Fibroblast of skin of right biceps (primary cell): Measurements from ENCODE around the gene UST.

Experiments
- DNase-seq: peaks from one replicate; pipeline ENCODE4 v3.0.0-alpha.2; 2013

Gene UST

GRCh38 chr6:148814082-148814790 is 67.4 kb downstream of the UST start:
- no peak for DNase-seq

GRCh38 chr6:148814869-148815268 is 68.0 kb downstream of the UST start:
- no peak for DNase-seq

- no peak for DNase-seq
Observed at GRCh38 chr6:148816117-148816516, 69.3 kb downstream of the UST start.

- DNase-seq = no peak
Observed at GRCh38 chr6:148817689-148818088, 70.9 kb downstream of the UST start.

GRCh38 chr6:148818939-148819575 is 72.2 kb downstream of the UST start:
- no peak for DNase-seq

- no peak for DNase-seq
Observed at GRCh38 chr6:148819852-148820251, 73.0 kb downstream of the UST start.

- no peak for DNase-seq
Observed at GRCh38 chr6:148822819-148823218, 76.0 kb downstream of the UST start.

- no peak for DNase-seq
Observed at GRCh38 chr6:148824291-148824690, 77.5 kb downstream of the UST start.

- no peak for DNase-seq
Observed at GRCh38 chr6:148824960-148825359, 78.1 kb downstream of the UST start.

- no peak for DNase-seq
Observed at GRCh38 chr6:148825492-148825891, 78.7 kb downstream of the UST start.

GRCh38 chr6:148827416-148828045 is 80.7 kb downstream of the UST start:
- peak; percentile 42 for DNase-seq

GRCh38 chr6:148828047-148828446 is 81.2 kb downstream of the UST start:
- no peak for DNase-seq

- peak; percentile 34 for DNase-seq
Observed at GRCh38 chr6:148829415-148830101, 82.7 kb downstream of the UST start.

- DNase-seq = no peak
Observed at GRCh38 chr6:148830614-148831013, 83.8 kb downstream of the UST start.

GRCh38 chr6:148831064-148831463 is 84.2 kb downstream of the UST start:
- DNase-seq = no peak

- DNase-seq = peak; percentile 53
Observed at GRCh38 chr6:148831531-148831930, 84.7 kb downstream of the UST start.

- peak; percentile 94 for DNase-seq
Observed at GRCh38 chr6:148835920-148836441, 89.2 kb downstream of the UST start.

- peak; percentile 28 for DNase-seq
Observed at GRCh38 chr6:148836751-148837150, 89.9 kb downstream of the UST start.

- no peak for DNase-seq
Observed at GRCh38 chr6:148837941-148838340, 91.1 kb downstream of the UST start.

GRCh38 chr6:148839044-148839443 is 92.2 kb downstream of the UST start:
- no peak for DNase-seq

GRCh38 chr6:148840256-148840655 is 93.4 kb downstream of the UST start:
- DNase-seq = no peak

- no peak for DNase-seq
Observed at GRCh38 chr6:148842296-148843019, 95.6 kb downstream of the UST start.

- DNase-seq = no peak
Observed at GRCh38 chr6:148845464-148845863, 98.6 kb downstream of the UST start.
